BLaER1 (cell line): ENCODE measurements around the gene CHRM4.

Experiments used
- H3K27ac ChIP-seq: shearing (Covaris generic); formaldehyde crosslinking; 2 replicates; pipeline ENCODE4 v1.8.1; 2022
- H3K27me3 ChIP-seq: shearing (Covaris generic); formaldehyde crosslinking; 2 replicates; pipeline ENCODE4 v1.8.1; 2022
- H3K36me3 ChIP-seq: shearing (Covaris generic); formaldehyde crosslinking; 2 replicates; pipeline ENCODE4 v1.8.1; 2022
- H3K4me1 ChIP-seq: shearing (Covaris generic); formaldehyde crosslinking; 2 replicates; pipeline ENCODE4 v1.8.1; 2022
- H3K4me2 ChIP-seq: shearing (Covaris generic); formaldehyde crosslinking; 2 replicates; pipeline ENCODE4 v1.8.1; 2022
- H3K4me3 ChIP-seq: shearing (Covaris generic); formaldehyde crosslinking; 2 replicates; pipeline ENCODE4 v1.8.1; 2022
- H3K9ac ChIP-seq: shearing (Covaris generic); formaldehyde crosslinking; 2 replicates; pipeline ENCODE4 v1.8.1; 2022
- H3K9me3 ChIP-seq: shearing (Covaris generic); formaldehyde crosslinking; 2 replicates; pipeline ENCODE4 v1.8.1; 2022
- H4K20me1 ChIP-seq: shearing (Covaris generic); formaldehyde crosslinking; 2 replicates; pipeline ENCODE4 v1.8.1; 2022
- Cebpa-rat ChIP-seq: shearing (Covaris generic); IDR thresholded peaks from 2 replicates; pipeline ENCODE4 v1.8.1; 2022

Gene CHRM4

DNA sequence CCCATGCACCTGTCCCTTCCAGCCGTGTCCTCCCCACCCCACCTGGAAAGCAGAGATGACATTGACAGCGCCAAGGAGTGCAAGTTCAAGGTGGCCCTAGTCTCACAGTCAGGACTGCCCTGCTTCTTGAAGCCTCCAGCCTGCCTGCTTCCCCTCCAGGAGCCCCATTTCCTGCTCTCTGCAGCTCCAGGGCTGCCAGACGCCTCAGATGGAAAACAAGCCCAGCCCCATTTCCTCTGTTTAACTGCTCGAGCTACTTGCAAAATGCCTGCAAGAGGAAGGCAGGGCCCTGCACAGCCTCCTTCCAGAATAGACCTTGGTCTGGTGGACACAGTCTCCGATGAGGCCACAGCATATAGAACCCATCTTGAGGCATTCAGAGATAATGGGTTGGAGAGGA lies 49.3 kb downstream of the CHRM4 start:
- peak overlapping the region; percentile 56 for H3K27ac ChIP-seq
- no peaks in the 10 kb centered on the region for H4K20me1 ChIP-seq
- H3K36me3 ChIP-seq = no peaks in the 10 kb centered on the region
- peak overlapping the region; percentile 50; the same call in 1 of the 2 replicates for H3K9ac ChIP-seq
- H3K4me2 ChIP-seq = peak overlapping the region; percentile 75
- peaks cover 72% of the 10 kb centered on the region for H3K4me1 ChIP-seq
- no peak overlapping the region for H3K4me3 ChIP-seq
- peaks cover 9% of the 10 kb centered on the region; the same call in 1 of the 2 replicates for H3K27me3 ChIP-seq
- TF ChIP-seq Cebpa-rat = no peak
- no peaks in the 10 kb centered on the region for H3K9me3 ChIP-seq

- Histone ChIP-seq H4K20me1 (no peaks in the 10 kb centered on the region), H3K9ac (no peak overlapping the region), H3K4me1 (peaks cover 66% of the 10 kb centered on the region), H3K4me3 (no peak overlapping the region), H3K4me2 (peak overlapping the region; percentile 75), H3K27ac (no peak overlapping the region), H3K36me3 (no peaks in the 10 kb centered on the region), H3K9me3 (no peaks in the 10 kb centered on the region), H3K27me3 (peaks cover 8% of the 10 kb centered on the region; the same call in 1 of the 2 replicates)
- TF ChIP-seq Cebpa-rat = no peak
Observed at GRCh38 chr11:46341454-46341853, 50.1 kb downstream of the CHRM4 start.

GRCh38 chr11:46339816-46340215 lies 51.8 kb downstream of the CHRM4 start:
- peaks cover 49% of the 10 kb centered on the region for H3K4me1 ChIP-seq
- no peaks in the 10 kb centered on the region for H3K36me3 ChIP-seq
- no peaks in the 10 kb centered on the region for H3K9me3 ChIP-seq
- H3K27me3 ChIP-seq = peaks cover 15% of the 10 kb centered on the region
- H3K9ac ChIP-seq = no peak overlapping the region
- H3K4me2 ChIP-seq = peak overlapping the region; percentile 71; the same call in 1 of the 2 replicates
- H3K4me3 ChIP-seq = no peak overlapping the region
- TF ChIP-seq Cebpa-rat = no peak
- no peak overlapping the region for H3K27ac ChIP-seq
- no peaks in the 10 kb centered on the region for H4K20me1 ChIP-seq

GRCh38 chr11:46338988-46339666 lies 52.4 kb downstream of the CHRM4 start:
- H3K27me3 ChIP-seq = peaks cover 22% of the 10 kb centered on the region
- peaks cover 5% of the 10 kb centered on the region; the same call in 1 of the 2 replicates for H4K20me1 ChIP-seq
- H3K4me1 ChIP-seq = peaks cover 45% of the 10 kb centered on the region
- no peak for TF ChIP-seq Cebpa-rat
- peak overlapping the region; percentile 32; the same call in 1 of the 2 replicates for H3K9ac ChIP-seq
- no peak overlapping the region for H3K27ac ChIP-seq
- peak overlapping the region; percentile 71 for H3K4me2 ChIP-seq
- no peaks in the 10 kb centered on the region for H3K9me3 ChIP-seq
- H3K36me3 ChIP-seq = no peaks in the 10 kb centered on the region
- H3K4me3 ChIP-seq = no peak overlapping the region

DNA sequence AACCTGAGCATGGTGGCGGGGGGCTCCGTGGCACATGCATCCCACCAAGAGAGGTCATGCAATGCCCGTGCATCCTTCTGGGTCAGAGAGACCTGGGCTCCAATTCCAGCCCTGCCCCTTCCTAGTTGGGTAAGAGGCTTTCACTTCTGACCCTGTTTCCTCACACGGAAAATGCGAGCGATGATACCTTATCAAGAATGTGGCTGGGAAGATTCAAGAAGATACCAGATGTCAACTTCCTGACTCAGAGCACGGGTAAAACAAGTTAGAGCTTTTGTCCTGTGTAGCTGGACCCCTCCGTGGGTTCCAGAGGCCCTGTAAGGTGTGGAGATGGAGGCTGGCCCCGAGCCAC lies 53.0 kb downstream of the CHRM4 start:
- H3K4me2 ChIP-seq = peak overlapping the region; percentile 71
- no peak overlapping the region for H3K27ac ChIP-seq
- peaks cover 10% of the 10 kb centered on the region for H4K20me1 ChIP-seq
- H3K9me3 ChIP-seq = no peaks in the 10 kb centered on the region
- H3K4me3 ChIP-seq = no peak overlapping the region
- peaks cover 45% of the 10 kb centered on the region for H3K4me1 ChIP-seq
- H3K27me3 ChIP-seq = peaks cover 27% of the 10 kb centered on the region
- TF ChIP-seq Cebpa-rat = no peak
- H3K36me3 ChIP-seq = no peaks in the 10 kb centered on the region
- no peak overlapping the region for H3K9ac ChIP-seq

DNA sequence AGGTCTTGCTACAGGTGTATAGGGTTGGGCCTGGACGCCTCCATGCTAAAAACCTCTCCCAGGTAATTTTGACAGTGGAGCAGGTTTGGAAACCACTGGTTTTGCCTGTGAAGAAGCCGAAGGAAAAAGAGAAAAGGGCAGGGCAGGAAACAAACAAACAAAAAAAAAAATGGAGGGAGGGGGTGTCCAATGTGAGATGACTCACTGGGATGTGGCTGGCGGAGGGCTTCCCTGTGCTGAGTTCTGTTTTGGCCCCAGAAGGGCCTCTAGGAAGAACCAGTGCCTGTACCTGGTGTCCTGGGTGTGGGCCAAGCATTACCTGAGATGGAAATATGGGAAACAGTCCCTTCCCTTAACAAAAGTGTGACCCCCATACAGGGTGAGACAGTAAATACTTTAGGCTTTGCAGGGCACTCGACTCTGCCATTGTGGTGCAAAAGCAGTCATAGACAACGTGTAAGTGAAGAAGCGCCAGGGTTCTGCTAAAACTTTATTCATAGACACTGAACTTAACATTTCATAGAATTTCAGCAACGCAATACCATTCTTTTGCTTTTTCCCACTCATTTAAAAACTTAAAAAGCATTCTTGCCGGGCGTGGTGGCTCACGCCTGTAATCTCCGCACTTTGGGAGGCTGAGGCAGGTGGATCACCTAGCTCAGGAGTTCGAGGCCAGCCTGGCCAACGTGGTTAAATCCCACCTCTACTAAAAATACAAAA lies 53.8 kb downstream of the CHRM4 start:
- H3K4me2 ChIP-seq = no peak overlapping the region
- H3K27me3 ChIP-seq = peaks cover 36% of the 10 kb centered on the region
- H3K4me3 ChIP-seq = no peak overlapping the region
- H3K4me1 ChIP-seq = peaks cover 45% of the 10 kb centered on the region
- no peak overlapping the region for H3K9ac ChIP-seq
- no peak overlapping the region for H3K27ac ChIP-seq
- no peak for TF ChIP-seq Cebpa-rat
- H4K20me1 ChIP-seq = peaks cover 17% of the 10 kb centered on the region
- no peaks in the 10 kb centered on the region for H3K9me3 ChIP-seq
- H3K36me3 ChIP-seq = no peaks in the 10 kb centered on the region

GRCh38 chr11:46336563-46337180 lies 54.9 kb downstream of the CHRM4 start:
- H3K4me1 ChIP-seq = peaks cover 41% of the 10 kb centered on the region
- no peaks in the 10 kb centered on the region for H3K36me3 ChIP-seq
- no peak overlapping the region for H3K4me2 ChIP-seq
- peaks cover 47% of the 10 kb centered on the region for H3K27me3 ChIP-seq
- no peak for TF ChIP-seq Cebpa-rat
- H3K9ac ChIP-seq = no peak overlapping the region
- no peaks in the 10 kb centered on the region for H3K9me3 ChIP-seq
- H3K4me3 ChIP-seq = no peak overlapping the region
- peaks cover 27% of the 10 kb centered on the region for H4K20me1 ChIP-seq
- no peak overlapping the region for H3K27ac ChIP-seq

DNA sequence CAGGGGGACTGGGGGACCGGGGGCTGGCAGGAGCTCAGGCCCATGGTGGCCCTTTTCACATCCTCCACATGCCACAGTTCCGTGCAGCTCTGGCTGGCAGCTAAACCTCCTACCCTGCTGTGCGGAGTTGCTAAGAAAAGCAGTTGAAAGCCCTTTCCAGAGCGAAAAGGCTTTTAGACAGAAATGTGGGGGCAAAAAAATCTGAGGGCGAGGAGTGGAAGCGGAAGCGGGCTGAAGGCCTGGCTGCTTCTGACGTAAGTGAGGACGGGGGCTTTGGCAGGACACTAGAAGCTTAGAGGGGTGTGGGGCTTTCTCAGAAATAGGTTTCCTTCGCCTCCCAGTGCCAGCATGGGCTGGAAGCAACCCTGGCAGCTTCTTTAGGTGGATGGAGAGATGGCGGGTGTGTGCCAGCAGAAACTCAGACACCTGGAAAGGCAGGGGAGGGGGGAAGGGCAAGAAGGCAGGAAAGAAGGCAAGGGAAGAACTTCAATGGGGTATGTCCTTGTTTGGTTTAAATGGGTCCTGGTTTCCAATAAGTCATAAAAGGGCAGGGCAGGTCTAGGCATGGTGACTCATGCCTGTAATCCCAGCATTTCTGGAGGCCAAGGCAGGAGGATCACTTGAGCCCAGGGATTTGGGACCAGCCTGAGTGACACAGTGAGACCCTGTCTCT lies 55.5 kb downstream of the CHRM4 start:
- H3K9ac ChIP-seq = no peak overlapping the region
- H3K4me1 ChIP-seq = peaks cover 40% of the 10 kb centered on the region
- no peak overlapping the region for H3K27ac ChIP-seq
- TF ChIP-seq Cebpa-rat = no peak
- peaks cover 33% of the 10 kb centered on the region for H4K20me1 ChIP-seq
- no peak overlapping the region for H3K4me3 ChIP-seq
- no peak overlapping the region for H3K4me2 ChIP-seq
- H3K36me3 ChIP-seq = no peaks in the 10 kb centered on the region
- H3K9me3 ChIP-seq = no peaks in the 10 kb centered on the region
- H3K27me3 ChIP-seq = peaks cover 53% of the 10 kb centered on the region

DNA sequence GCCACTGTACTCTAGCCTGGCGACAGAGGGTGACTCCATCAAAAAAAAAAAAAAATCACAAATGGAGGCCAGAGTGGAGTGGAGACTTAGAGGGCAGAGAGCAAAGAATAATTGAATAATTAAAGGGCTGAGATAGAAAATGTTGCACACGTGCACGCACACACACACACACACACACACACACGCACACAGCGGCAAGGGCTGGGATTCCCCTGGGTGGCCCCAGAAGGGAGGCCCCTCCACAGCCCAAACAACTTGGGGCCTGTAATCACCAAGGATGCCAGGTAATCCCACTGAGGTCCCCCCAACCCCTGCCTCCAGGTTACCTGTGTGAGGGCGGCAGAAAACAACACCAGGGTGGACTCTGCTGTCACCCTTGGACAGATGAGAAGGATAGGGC lies 56.3 kb downstream of the CHRM4 start:
- no peak for TF ChIP-seq Cebpa-rat
- Histone ChIP-seq H3K9me3 (no peaks in the 10 kb centered on the region), H3K27me3 (peaks cover 61% of the 10 kb centered on the region), H3K9ac (no peak overlapping the region), H3K36me3 (no peaks in the 10 kb centered on the region), H3K4me3 (no peak overlapping the region), H3K4me1 (peaks cover 48% of the 10 kb centered on the region), H3K27ac (no peak overlapping the region), H3K4me2 (no peak overlapping the region), H4K20me1 (peaks cover 37% of the 10 kb centered on the region)
